CD4-positive, alpha-beta T cell treated with Interleukin-6 at 100 ng/mL for 8 hours (primary cell): ENCODE measurements around the gene OSR1.
"Not testable (repeated sequence)": the region's sequence is repeated elsewhere in the genome, so short reads cannot be mapped to it uniquely, and the experiment has no call there.

Experiments
- DNase-seq: peaks from one replicate; pipeline ENCODE4 v3.0.0-alpha.2; 2020; ENCODE audit warnings: mixed read lengths, low spot score

The OSR1 gene

DNA sequence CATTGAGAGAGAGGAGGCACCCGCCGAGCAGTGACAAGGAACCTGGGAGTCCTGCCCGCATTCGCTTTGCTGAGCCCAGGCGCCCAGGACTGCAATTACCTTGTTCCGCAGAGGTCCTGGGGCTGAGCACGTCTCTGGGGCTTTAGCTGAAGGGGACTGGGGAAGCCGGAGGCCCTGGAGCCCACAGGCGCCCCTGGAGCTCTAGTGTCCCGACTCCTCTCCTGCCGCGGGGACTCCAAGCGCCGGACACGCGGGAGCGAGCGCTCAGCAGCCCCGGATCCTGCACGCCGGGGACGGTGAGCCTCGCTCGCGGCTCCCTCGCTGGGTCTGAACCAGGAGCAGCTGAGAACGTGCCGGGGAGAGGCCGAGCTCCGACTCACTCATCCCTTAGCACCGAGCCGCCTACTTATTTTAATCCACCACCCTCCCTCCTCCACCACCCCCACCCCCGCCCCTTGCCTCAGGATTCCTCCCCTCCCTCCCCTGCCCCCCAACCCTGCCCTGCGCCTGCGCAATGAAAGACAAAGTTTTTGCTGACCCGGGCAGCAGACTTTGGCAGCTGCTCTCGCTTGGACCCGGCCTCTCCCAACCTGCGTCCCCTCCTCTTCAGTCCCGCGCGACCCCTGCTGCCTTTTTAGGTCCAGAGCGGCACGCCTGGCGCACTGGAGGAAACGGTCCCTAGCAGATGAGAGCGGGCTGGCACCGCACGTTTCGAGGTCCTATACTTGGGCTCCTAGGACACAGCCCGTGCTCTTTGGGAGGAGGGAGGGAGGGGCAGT, at the start of gene OSR1:
Gene OSR1 (minus strand): TSS at position 382 of the 779 bp plus-strand sequence. CDS start 4,818 bp downstream, outside the sequence.
- no peak for DNase-seq

DNA sequence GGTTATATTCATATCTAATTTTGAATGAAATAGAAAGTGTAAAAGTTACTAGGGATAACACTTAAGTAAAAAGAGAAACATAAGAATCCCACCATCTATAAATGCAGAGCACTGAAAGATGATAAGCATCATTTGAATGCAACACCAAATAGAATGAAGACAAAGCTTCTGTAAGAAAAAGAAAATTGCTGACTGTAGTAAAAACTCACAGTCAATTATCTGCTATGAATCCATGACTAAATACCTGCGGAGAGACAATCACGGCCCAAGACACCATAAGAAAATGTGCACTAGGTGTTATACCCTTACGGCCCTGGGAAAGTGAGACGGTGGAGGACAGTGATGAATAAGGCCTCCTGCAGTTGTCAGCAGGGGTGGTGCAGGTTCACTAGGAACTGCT, 45.4 kb upstream of the OSR1 start:
- no peak for DNase-seq

DNA sequence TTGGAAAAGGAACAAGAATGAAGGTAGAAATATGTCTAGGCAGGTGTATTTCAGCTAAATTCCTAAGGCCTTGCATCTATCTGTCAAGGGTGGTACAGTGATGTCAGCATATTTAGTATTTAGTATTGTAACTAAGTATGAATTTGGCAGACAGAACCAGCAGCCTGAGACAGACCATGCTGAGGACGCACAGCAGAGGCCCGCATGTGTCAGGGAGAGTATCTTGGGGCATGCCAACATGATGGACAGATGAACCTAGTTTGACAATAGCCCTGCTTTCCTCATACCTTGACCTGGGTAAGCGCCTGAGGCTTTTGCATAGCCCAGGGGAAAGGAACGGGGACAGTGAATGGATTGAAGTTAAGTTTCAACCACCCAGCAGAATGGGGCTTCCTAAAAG, 33.8 kb upstream of the OSR1 start:
- no peak for DNase-seq

DNA sequence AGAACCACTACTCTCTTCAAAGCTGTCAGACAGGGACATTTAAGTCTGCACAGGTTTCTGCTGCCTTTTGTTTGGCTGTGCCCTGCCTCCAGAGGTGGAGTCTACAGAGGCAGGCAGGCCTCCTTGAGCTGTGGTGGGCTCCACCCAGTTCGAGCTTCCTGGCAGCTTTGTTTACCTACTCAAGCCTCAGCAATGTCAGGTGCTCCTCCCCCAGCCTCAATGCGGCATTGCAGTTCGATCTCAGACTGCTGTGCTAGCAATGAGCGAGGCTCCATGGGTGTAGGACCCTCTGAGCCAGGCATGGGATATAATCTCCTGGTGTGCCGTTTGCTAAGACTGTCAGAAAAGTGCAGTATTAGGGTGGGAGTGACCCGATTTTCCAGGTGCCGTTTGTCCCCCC, 31.0 kb upstream of the OSR1 start:
- DNase-seq, result not testable (repeated sequence)

DNA sequence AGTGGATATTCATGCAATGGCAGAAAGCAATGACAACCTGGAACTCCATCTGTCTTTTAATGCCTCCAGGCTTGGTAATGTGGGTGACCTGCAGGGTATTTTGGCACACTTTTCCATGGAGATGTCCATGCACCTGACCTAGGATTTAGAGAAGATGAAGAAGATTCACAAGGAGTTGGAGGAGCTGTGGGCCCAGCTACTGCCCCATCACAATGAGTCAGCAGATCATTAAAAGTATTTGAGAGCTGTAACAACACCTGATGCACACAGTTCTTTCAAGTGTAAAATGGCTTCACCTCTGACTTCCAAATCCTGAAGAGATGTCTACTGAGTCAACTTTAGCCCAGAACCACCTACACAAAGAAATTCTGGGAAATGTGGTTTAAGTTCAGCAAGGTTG, 22.1 kb upstream of the OSR1 start:
- no peak for DNase-seq

DNA sequence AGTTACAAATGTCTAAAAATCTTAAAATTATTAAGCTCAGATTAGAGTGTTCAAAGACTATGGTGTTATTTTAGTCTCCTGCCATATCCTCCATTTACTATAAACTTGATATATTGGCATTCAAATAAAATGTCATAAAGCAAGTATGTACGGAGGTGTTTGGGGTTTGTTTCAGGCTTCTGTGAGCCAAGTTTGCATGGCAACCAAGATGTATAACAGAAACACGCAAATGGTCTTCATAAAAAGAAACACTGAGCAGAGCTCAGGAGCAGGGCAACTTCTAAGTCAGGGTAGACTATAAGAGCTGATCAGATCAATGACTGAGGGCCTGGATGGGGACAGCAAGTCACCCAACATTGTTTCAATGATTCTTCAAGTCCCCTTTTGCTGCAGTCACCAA, 20.5 kb upstream of the OSR1 start:
- no peak for DNase-seq

DNA sequence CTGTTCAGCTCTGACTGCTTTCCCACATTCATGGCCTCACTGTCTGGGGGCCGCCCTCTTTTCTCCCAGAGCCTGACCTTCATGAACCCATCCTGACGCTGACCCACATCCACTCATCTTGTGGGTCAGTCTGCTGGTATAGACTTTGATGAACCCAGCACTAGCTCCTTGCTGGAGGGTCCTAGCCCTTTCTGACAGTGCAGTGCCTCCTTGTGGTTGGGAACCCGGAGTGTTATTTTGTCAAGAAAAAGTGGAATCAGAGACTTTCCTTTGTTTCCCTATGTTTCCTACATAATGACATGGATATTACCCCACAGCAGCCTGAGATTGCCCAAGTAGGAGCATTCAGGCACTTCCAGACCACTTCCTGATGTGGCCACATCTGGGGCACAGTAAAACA, 19.3 kb upstream of the OSR1 start:
- DNase-seq, result no peak

DNA sequence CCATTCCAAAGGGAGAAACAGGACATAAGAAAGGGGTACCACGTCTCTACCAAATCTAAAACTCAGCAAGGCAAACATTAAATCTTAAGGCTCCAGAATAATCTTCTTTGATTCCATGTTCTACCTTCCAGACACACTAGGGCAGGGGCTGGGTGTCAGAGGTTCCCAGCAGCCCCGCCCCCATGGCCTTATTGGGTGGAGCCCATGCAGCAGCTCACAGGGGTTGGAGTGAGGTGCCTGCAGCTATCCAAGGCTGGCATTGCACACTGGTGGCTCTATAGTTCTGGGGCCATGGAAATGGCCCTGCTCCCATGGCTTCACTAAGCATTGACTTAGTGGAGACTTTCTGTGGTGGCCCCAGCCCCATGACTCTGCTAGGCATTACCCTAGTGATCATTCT, 14.9 kb upstream of the OSR1 start:
- DNase-seq, result no peak

DNA sequence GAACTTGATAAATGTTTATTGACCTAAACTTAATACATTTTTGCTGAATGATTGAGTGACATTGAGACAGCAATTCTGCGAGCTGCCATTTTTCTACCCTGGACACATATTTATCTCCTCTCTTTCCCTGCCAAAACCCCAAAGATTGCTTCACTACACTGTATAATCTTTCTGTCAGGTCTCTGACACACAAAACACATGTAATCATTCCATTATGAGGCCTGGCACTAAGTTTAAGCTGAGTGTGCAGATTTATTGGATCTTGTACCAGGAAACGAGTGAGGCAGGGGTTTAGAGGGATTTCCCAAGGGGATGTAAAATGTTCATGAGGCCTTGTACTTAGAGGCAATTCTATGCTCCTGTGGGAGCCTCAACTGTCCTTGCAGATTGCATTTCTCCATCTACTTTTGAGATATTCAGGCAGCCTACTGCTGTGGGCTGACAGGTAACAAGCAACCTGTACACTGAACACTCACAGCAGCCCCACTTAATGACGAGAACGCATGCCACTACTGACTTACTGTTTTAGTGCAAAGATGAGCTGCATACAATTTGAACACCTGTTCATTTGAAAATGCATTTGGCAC, 13.7 kb upstream of the OSR1 start:
- no peak for DNase-seq

DNA sequence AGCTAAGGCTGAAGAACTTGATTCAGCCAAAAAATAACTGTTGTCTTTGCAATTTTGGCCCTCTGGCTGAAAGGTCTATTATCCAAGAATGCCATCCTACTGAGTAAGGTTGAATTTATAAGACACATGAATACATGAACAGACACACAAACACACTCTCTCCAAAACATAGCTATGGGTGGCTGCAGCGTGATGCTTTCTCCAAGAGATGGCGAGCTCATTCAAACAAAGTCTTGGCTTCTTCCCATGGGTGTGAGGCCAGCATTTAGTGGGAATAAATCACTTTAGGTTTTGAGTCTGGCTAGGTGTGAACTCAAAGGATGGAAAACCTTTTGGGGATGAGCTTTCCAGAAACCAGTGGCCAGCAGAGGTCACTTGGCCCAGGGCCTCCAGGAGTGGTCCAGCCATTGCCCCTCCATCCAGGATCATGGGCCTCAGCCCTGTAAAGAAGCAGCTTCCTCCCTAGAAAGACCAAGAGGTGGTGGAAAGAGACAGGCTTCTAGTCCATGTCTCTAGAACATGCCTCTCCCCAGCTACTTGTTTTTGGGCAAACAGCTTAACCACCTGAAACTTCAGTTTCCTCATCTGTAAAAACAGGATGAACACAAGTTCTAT, 11.0 kb upstream of the OSR1 start:
- no peak for DNase-seq

DNA sequence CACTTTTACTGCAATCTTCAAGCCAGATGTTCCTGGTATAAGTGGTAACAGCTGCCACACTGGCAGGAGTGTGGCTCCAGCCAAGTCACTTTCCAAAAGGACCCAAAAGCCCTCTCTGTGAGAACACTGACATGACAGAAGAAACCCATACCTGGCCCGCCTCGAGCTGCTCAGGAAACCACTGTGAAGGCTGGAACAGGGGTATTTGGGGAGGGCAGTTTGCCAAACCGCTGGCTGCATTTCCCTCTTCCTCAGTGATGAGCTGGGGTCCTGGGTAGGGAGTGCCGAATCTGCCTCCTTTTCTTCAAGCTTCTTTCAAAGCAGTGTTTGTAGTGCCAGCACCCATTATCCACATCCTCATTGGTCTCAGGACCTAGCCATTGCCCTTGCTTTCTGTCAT, 10.3 kb upstream of the OSR1 start:
- no peak for DNase-seq

DNA sequence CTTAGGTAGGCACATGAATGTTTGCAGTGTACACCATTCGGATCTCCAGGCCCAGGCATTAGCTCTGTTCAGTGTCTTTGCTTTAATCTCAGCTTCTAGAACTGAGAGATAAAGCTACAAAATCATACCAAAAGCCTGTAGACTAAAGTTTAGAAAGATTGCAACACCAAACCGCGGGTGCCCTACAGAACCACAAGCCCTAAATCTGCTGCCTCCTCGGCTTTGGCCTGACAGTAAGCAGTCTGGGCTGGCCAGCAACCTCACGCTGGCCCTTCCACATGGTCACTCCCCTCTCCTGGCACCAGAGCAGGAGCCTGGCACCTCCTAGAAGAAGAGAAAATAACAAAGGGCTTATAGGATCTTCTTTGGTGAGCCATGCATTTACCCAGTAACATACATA, 8.9 kb upstream of the OSR1 start:
- no peak for DNase-seq

DNA sequence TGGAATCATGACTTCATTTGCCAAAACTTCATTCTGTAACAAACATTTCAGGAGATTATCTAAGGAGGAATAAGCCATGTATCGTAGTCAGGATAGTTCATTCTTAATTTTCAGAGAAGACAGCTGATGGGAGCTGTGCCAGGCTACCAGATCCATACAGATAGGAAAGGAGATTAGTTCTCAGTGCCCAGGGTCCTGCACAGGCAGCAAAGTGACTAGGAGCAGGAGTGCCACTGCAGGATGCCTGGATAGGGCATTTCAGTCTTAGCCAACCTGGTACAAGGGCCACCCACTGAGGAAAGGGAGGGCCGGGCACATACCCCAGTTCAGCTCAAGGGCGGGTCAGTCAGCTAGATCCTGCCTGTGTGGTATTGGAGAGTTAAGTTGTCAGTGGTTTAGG, 6.7 kb upstream of the OSR1 start:
- DNase-seq, result no peak

DNA sequence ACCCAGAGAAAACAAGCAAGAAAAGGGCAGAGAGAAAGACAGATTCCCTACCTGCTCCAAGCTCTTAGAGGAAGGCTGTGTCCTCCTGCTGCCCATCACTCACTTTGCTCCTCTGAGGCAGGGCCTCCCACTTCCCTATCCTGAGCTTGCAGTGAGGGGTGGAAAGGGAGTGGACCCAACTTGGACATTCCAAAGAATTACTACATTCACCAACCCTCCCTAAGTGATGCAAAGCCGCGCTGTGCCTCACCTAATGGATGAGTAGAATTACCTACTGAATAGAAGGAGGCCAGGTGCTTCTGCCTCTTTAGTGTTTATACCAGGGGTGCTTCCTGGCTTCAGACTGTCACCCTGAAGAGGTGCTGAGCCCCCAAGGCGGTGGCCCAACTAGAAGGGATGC, 5.6 kb upstream of the OSR1 start:
- no peak for DNase-seq

DNA sequence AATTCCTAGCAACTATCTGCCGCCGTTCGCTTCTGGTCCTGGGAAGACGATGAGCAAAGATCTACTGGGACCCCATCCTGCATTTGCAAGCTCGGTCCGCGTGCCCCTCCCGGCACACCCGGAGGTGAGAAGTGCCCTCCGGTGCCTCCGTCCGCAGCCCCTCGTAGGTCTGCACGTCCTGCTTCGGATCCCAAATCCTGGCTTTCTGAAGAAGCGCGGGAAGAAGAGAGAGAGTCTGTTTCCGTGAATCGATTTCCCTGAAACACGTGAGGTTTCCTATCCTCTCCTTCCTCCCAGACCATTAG, 5.0 kb upstream of the OSR1 start:
- DNase-seq, result no peak

DNA sequence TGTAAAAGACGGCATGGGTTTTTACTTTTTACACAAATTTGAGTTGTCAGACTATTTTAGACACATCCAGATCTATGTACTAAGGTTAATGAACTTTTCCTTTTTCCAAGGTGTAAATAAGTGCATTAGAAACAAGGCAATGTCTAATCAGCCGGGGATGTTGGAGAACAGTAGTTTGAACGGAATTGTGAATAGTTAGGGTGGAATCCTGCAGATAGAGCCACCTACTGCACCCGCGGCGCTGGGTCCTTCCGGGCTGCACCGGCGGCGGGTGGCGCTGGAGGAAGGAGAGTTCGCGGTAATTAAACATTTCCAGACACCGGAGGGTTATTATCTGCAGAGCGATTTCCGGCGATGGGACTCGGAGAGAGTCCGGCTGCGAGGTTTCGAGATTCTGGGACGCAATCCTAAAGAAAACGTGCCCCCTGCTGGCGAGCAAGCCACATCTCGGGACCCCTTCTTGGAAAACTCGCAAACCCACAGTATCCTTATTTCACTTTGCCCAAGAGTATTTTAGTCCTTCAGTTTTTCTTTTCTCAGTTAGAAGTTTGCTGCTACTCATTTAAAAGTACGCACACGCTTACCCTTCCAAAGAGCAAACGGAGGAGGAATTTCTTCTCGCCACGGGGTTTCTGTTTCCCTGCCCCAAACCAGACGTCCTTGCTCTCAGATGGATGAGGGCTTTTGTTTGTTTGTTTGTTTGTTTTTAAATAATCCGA, 4.5 kb upstream of the OSR1 start:
- peak; percentile 44 for DNase-seq

DNA sequence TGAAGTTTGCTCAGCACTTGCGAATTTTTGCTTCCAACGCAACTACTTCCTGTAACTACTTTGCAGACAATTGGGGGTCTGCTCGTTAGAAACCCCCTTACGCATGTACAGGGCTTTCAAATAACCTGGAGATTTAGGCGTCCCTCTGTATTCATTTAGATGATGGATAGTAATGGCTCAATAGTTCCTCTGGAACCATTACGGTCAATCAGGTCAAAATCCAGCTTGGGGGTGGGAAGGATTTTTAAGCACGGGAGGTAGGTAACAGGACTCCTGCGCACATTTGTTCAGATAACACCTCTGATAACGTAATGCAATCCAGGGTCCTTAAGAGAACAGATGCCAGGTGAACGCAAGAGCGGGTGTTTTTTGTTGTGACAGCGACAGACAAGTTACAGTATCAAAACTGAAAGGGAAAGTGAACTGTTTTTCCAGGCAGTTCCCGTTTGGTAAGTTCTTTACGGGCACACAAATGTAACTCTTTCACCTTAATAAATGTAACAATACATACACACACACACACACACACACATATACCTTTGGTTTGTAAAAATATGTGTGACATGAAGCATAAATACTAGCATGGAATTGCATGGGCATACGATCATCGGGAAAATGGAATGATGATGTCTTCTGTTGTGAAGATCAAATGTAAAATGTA, 3.8 kb upstream of the OSR1 start:
- DNase-seq, result peak; percentile 37

DNA sequence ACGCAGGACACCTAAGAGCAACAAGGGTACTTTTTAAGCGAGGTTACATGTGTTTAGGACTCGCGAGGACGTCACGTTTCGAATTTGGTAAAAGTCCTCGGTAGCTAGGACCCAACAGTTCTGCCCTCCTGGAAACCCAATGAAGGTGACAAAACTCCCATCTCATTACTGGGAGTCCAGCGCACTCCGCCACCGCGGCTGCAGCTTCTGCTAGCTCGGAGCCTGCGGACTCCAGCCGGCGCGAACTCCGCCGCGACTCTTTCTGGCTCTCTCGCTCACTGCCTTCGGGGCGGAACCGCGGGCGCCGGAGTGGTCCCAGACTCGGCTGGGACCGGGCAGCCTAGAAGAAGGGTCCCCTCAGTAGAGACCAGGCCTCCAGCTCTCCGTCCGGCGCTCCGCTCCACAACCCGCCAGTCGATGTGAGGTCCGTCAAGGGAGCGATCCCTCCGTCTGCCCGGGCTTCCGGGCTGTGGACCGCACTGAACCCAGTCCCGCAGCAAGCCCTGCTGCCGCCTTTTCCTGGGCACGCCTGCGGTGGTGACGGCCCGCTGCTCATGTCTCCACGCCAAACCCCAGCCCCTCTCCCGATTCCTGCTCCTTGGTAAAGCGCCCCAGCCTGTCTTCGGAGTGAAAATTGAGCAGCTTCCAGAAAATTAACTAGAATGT, 3.0 kb upstream of the OSR1 start:
- DNase-seq, result no peak

DNA sequence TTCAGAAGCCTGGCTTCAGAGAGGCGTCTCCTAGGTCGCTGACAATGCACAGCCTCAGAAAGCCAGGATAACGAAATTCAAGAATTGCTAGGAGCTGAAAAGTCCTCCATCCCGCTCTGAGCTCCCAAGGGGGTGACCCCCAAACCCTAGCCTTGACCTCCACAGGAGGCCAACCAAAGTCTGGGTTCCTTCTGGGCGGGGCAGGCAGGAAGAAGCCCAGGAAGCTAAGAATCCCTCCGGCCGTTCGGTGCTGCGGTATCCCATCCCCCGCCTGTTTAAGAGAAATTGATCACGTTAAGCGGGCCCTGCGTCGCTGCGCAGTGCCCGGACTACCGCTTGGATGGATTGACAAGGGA, 2.5 kb upstream of the OSR1 start:
- DNase-seq, result no peak

DNA sequence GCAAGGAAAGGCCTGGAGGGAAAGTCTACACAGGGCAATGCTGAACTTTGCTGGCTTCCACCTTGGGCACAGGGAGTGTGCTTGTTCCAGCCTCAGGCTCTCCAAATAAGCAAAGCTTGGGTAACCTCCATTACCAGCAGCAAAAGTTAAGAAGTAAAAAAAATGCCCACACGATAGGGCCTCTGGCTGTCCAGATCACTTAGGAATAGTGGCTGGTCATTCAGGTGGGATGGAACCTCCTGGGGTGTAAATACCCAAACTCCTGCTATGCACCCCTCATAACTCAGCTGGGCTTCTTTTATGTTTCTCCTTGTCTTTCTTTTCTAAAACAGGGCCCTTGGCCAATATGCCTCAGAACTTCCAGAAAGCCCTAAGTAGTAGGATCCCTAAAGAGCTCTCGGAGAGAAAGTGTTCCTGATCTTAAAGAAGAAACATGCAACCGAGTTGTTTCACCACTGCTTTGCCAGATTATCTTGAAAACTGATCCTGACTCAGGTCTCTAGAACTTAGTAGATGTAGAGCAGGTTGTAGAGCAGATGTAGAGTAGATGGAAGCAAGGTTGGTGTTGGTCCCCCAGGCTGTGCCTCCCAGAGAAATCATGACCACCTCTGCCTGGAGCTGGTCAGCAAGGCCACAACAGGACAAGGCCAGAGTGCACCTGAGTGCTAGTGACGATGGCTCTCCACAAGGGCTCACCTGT, 2.0 kb upstream of the OSR1 start:
- no peak for DNase-seq

DNA sequence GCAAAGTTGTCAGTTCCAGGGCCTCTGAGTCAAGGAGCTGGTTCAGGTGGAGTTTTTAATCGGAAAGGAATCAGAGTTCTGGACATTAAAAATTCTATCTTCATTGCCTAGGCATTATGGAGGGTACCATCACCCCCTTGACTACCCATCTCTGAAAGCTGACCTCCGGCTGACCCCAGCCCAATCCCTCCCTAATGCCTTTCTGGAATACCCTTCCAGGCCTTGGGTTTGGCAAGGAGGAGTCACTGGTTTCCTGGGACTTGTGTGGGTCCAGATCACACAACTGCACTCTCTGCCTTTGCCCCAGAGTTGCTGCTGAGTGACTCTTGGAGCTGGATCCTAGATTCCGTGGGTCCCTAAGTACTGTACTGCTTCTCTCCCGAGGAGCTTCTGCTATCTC, 1.0 kb upstream of the OSR1 start:
- no peak for DNase-seq

DNA sequence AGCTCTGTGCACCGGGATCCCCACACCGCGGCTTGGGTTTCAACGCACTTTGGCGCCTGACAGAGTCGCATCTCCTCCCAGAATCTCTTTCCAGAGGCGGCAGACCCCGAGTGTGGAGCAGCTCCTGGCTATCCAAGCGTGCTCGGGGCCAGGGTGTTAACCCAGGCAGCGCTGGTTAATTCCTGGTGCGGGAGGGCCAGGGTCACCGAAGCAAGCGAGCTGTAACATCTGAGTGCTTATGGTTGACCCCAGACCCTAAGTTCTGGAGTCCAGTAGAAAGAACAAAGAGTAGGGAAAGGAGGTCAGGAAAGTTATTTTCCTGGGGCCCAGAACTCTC, 566 bp upstream of the OSR1 start:
- no peak for DNase-seq
